ENCODE results near the gene MAPKBP1. TPM values are rescaled to one million over a fixed set of nuclear protein-coding genes. Genes with fewer than 3 reads are reported as not detected.
A peak's percentile ranks its signal among the peaks of the same experiment; 100 is the strongest.

Gene MAPKBP1
- total RNA-seq, 1 donor from 2014 or later = 28.9 TPM

DNA sequence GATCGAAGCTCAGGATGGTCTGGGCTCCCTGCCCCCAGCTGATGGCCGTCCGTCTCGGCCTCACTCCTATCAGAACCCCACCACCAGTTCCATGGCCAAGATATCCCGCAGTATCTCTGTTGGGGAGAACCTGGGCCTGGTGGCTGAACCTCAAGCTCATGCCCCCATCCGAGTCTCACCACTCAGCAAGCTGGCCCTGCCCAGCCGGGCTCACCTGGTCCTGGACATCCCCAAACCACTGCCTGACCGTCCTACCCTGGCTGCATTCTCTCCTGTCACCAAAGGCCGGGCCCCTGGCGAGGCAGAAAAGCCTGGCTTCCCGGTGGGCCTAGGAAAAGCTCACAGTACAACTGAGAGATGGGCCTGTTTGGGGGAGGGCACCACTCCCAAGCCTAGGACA lies 49.2 kb downstream of the MAPKBP1 start:
- no peak for DNase-seq (ENCODE audit: low spot score, unreplicated experiment)
- Mint-ChIP-seq H3K27me3 (peaks cover 8% of the 10 kb centered on the region), H3K4me1 (ENCODE audit: low read depth) (peaks cover 3% of the 10 kb centered on the region), H3K9me3 (ENCODE audit: low read depth) (no peaks in the 10 kb centered on the region), H3K4me3 (ENCODE audit: low read depth) (no peak overlapping the region), H3K27ac (no peak overlapping the region), H3K36me3 (ENCODE audit: insufficient read depth) (peaks cover 13% of the 10 kb centered on the region)
- TF ChIP-seq, protein P1, sequence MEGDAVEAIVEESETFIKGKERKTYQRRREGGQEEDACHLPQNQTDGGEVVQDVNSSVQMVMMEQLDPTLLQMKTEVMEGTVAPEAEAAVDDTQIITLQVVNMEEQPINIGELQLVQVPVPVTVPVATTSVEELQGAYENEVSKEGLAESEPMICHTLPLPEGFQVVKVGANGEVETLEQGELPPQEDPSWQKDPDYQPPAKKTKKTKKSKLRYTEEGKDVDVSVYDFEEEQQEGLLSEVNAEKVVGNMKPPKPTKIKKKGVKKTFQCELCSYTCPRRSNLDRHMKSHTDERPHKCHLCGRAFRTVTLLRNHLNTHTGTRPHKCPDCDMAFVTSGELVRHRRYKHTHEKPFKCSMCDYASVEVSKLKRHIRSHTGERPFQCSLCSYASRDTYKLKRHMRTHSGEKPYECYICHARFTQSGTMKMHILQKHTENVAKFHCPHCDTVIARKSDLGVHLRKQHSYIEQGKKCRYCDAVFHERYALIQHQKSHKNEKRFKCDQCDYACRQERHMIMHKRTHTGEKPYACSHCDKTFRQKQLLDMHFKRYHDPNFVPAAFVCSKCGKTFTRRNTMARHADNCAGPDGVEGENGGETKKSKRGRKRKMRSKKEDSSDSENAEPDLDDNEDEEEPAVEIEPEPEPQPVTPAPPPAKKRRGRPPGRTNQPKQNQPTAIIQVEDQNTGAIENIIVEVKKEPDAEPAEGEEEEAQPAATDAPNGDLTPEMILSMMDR (IDR thresholded peaks at IDR 0.05; ENCODE audit: unreplicated experiment) = no peak

GRCh38 chr15:41824062-41824745 lies 49.9 kb downstream of the MAPKBP1 start:
- DNase-seq (ENCODE audit: low spot score, unreplicated experiment) = no peak
- no peak overlapping the region for H3K27ac Mint-ChIP-seq
- H3K4me3 Mint-ChIP-seq (ENCODE audit: low read depth) = no peak overlapping the region
- TF ChIP-seq, protein P1 (IDR thresholded peaks at IDR 0.05; ENCODE audit: unreplicated experiment) = no peak
- H3K27me3 Mint-ChIP-seq = peaks cover 13% of the 10 kb centered on the region
- peaks cover 11% of the 10 kb centered on the region for H3K36me3 Mint-ChIP-seq (ENCODE audit: insufficient read depth)
- H3K4me1 Mint-ChIP-seq (ENCODE audit: low read depth) = peaks cover 8% of the 10 kb centered on the region
- H3K9me3 Mint-ChIP-seq (ENCODE audit: low read depth) = no peaks in the 10 kb centered on the region

- H3K27me3 Mint-ChIP-seq = peaks cover 13% of the 10 kb centered on the region
These were observed 50.9 kb downstream of the MAPKBP1 start for GRCh38 chr15:41825145-41825544.

DNA sequence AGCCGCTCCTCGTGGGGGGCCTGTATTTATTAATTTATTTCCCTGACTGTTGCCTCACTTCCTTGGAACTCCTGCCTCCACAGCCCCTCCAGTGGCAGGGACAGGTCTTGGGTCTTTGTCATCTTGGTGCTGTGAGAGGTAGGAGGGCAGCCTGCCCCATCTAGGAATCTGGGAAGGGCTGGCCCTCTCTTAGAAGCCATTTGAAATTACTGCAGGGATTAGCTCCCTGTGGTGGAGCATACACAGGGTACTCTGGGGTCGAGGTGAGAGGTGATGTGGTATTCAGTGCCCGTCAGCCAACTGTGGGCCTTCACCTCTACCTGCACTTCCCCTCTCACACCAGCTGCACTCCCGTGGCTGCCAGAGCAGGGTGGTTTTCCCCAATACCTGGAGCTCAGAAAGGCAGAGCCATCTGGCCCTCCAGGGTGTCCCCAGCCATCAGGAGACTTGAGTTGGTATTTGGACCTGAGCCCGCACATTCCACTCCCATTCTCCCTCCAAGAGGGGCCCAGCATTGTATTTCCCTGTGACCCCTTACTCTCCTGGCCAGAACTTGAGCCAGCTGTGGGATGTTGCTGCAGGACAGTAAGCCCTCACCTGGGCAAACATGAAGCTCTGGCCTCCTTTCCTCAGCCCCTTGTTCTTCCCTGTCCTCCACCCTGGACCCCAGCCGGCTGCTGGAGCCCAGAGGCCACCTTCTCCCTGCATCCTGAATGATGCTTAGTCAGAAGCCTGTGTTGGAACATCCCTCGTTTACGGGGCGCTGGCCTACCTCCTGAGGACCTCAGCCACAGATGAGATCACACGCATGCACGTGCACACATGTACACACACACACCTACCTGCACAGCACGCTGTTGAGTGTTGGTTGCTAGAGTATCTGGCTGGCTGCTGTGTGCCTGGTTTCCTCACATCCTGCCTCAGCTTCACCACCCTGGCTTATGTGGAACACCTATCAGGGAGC lies 51.6 kb downstream of the MAPKBP1 start:
- no peaks in the 10 kb centered on the region for H3K9me3 Mint-ChIP-seq (ENCODE audit: low read depth)
- peaks cover 9% of the 10 kb centered on the region for H3K36me3 Mint-ChIP-seq (ENCODE audit: insufficient read depth)
- H3K4me3 Mint-ChIP-seq (ENCODE audit: low read depth) = peak overlapping the region; percentile 61
- H3K4me1 Mint-ChIP-seq (ENCODE audit: low read depth) = peaks cover 8% of the 10 kb centered on the region
- DNase-seq (ENCODE audit: low spot score, unreplicated experiment) = no peak
- TF ChIP-seq, protein P1 (IDR thresholded peaks at IDR 0.05; ENCODE audit: unreplicated experiment) = no peak
- H3K27me3 Mint-ChIP-seq = peaks cover 13% of the 10 kb centered on the region
- peak overlapping the region; percentile 44 for H3K27ac Mint-ChIP-seq

More at GRCh38 chr15:41825145-41825544, 50.9 kb downstream of the MAPKBP1 start:
- Mint-ChIP-seq H3K4me3 (ENCODE audit: low read depth) (no peak overlapping the region), H3K9me3 (ENCODE audit: low read depth) (no peaks in the 10 kb centered on the region), H3K27ac (no peak overlapping the region), H3K4me1 (ENCODE audit: low read depth) (peaks cover 8% of the 10 kb centered on the region), H3K36me3 (ENCODE audit: insufficient read depth) (peaks cover 9% of the 10 kb centered on the region)
- TF ChIP-seq, protein P1 (IDR thresholded peaks at IDR 0.05; ENCODE audit: unreplicated experiment) = no peak
- DNase-seq (ENCODE audit: low spot score, unreplicated experiment) = no peak

DNA sequence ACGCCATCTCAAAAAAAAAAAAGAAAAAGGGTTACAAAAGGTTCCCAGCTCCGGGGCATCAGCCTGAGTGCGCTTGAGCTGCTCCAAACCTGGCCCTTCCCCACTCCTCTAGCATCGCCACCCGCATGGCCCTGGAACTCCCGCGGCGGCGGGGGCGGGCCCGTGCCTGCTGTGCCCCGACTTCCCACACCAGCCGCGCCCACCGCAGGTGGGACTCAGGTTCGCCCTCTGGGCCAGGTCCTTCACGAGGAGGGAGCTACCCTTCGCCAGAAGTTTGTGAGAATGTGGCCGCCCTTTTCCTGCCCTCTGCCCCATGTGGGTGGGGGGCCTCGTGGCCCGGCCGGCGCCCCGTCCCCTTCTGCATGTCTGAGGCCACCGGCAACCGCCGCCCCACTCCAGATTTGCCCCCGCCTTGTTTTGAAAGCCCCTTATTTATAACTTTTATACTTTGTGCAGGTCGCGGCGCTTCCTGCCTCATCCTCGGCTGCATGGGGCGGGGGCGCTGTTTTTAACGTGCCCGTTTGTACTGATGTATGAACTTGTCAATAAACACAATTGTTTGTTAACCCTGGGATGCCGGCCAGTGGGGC lies 53.1 kb downstream of the MAPKBP1 start:
- peaks cover 13% of the 10 kb centered on the region for H3K27me3 Mint-ChIP-seq
- TF ChIP-seq, protein P1 (IDR thresholded peaks at IDR 0.05; ENCODE audit: unreplicated experiment) = peak; percentile 21
- DNase-seq (ENCODE audit: low spot score, unreplicated experiment) = no peak
- H3K4me1 Mint-ChIP-seq (ENCODE audit: low read depth) = peaks cover 8% of the 10 kb centered on the region
- peak overlapping the region; percentile 83 for H3K4me3 Mint-ChIP-seq (ENCODE audit: low read depth)
- H3K9me3 Mint-ChIP-seq (ENCODE audit: low read depth) = no peaks in the 10 kb centered on the region
- no peak overlapping the region for H3K27ac Mint-ChIP-seq
- peaks cover 8% of the 10 kb centered on the region for H3K36me3 Mint-ChIP-seq (ENCODE audit: insufficient read depth)

Data from progenitor cell of endocrine pancreas (in vitro differentiated cells).